MM.1S (cell line): ENCODE measurements around the gene CCDC192.

Experiments
- CTCF ChIP-seq: fragments of 300-600 bp; sonication (generic); IDR thresholded peaks from 2 replicates; pipeline ENCODE4 v1.5.1; 2016; ENCODE audit warnings: antibody characterized with exemption, low read length, mixed read lengths
- EZH2 ChIP-seq: fragments of 300-600 bp; sonication (generic); optimal IDR thresholded peaks from 2 replicates; pipeline ENCODE3; 2017; ENCODE audit warnings: low read depth, mild to moderate bottlenecking, antibody characterized with exemption, low read length, mixed read lengths
- EZH2phosphoT487 ChIP-seq: fragments of 300-600 bp; sonication (generic); IDR thresholded peaks from 2 replicates; pipeline ENCODE4 v1.6.1; 2018; ENCODE audit warnings: antibody characterized with exemption, low read length

GRCh38 chr5:127867022-127867783 lies 164.0 kb downstream of the CCDC192 start:
- TF ChIP-seq CTCF (no peak), EZH2 (no peak), EZH2phosphoT487 (no peak)
